Liver (tissue), 9 donors: ENCODE data around the gene RUFY4. TPM values are rescaled to one million over a fixed set of nuclear protein-coding genes. Genes with fewer than 3 reads are reported as not detected.

ENCODE experiments used
- DNase-seq: peaks from one replicate; pipeline ENCODE4 v3.0.0-alpha.2; 2017; ENCODE audit warnings: low spot score
- H3K27ac ChIP-seq, 2 donors: one replicate each; pipeline ENCODE4 v1.7.0; 2013; ENCODE audit warnings: inconsistent platforms in 2 of 2, low read length in 2 of 2, control low read depth in 1 of 2, low read depth in 1 of 2, mild to moderate bottlenecking in 1 of 2
- H3K27me3 ChIP-seq, 4 donors: one replicate each; pipeline versions ENCODE4 v1.6.1 to v1.7.0; 2013; ENCODE audit warnings: low read length in 3 of 4, inconsistent platforms in 1 of 4, mild to moderate bottlenecking in 1 of 4, moderate library complexity in 1 of 4; ENCODE audit not compliant: control insufficient read depth in 4 of 4, insufficient read depth in 4 of 4
- H3K36me3 ChIP-seq, 4 donors: one replicate each; pipeline versions ENCODE4 v1.6.1 to v1.7.0; 2013; ENCODE audit warnings: low read length in 3 of 4, mild to moderate bottlenecking in 3 of 4, low read depth in 1 of 4, moderate library complexity in 1 of 4; ENCODE audit not compliant: control insufficient read depth in 4 of 4, insufficient read depth in 3 of 4
- H3K4me1 ChIP-seq, 4 donors: one replicate each; pipeline versions ENCODE4 v1.6.1 to v1.7.0; 2013; ENCODE audit warnings: low read length in 3 of 4, mild to moderate bottlenecking in 3 of 4, moderate library complexity in 1 of 4; ENCODE audit not compliant: control insufficient read depth in 4 of 4, insufficient read depth in 4 of 4
- H3K4me3 ChIP-seq, 3 donors: one replicate each; pipeline versions ENCODE4 v1.6.1 to v1.7.0; 2013; ENCODE audit warnings: low read length in 3 of 3, control low read depth in 1 of 3, low read depth in 1 of 3, mild to moderate bottlenecking in 1 of 3
- H3K9ac ChIP-seq, 2 donors: one replicate each; pipeline ENCODE4 v1.7.0; 2013; ENCODE audit warnings: low read length in 2 of 2, mild to moderate bottlenecking in 2 of 2, moderate library complexity in 2 of 2, control low read depth in 1 of 2, low read depth in 1 of 2
- H3K9me3 ChIP-seq, 4 donors: one replicate each; pipeline versions ENCODE4 v1.6.1 to v1.7.0; 2013; ENCODE audit warnings: low read length in 3 of 4; ENCODE audit not compliant: control insufficient read depth in 4 of 4
- EGR1 ChIP-seq, 2 donors: IDR thresholded peaks; 2 replicates each; pipeline ENCODE4 v1.6.1; 2016 to 2018; ENCODE audit warnings: antibody characterized with exemption in 2 of 2, low read depth in 2 of 2
- FOXA1 ChIP-seq: IDR thresholded peaks from 2 replicates; pipeline ENCODE4 v1.6.1; 2016; ENCODE audit warnings: antibody characterized with exemption
- FOXA2 ChIP-seq: IDR thresholded peaks from 2 replicates; pipeline ENCODE4 v1.6.1; 2016; ENCODE audit warnings: antibody characterized with exemption
- GABPA ChIP-seq, 2 donors: IDR thresholded peaks in 1 of 2; conservative IDR thresholded peaks in 1 of 2; 2 replicates each; pipeline ENCODE4 v1.6.1; 2016; ENCODE audit warnings: antibody characterized with exemption in 2 of 2, mild to moderate bottlenecking in 1 of 2, moderate library complexity in 1 of 2
- JUND ChIP-seq, 2 donors: IDR thresholded peaks; 2 replicates each; pipeline ENCODE4 v1.6.1; 2016; ENCODE audit warnings: antibody characterized with exemption in 2 of 2
- NR2F2 ChIP-seq: IDR thresholded peaks from 2 replicates; pipeline ENCODE4 v1.6.1; 2016; ENCODE audit warnings: antibody characterized with exemption
- RAD21 ChIP-seq, 2 donors: IDR thresholded peaks; 2 replicates each; pipeline ENCODE4 v1.6.1; 2016; ENCODE audit warnings: antibody characterized with exemption in 2 of 2, mild to moderate bottlenecking in 2 of 2
- RXRA ChIP-seq, 2 donors: IDR thresholded peaks; 2 replicates each; pipeline ENCODE4 v1.6.1; 2017 to 2018; ENCODE audit warnings: antibody characterized with exemption in 2 of 2, mild to moderate bottlenecking in 1 of 2
- SP1 ChIP-seq: IDR thresholded peaks from 2 replicates; pipeline ENCODE4 v1.6.1; 2018; ENCODE audit warnings: antibody characterized with exemption, mild to moderate bottlenecking
- TAF1 ChIP-seq: conservative IDR thresholded peaks from 2 replicates; pipeline ENCODE4 v1.6.1; 2016; ENCODE audit warnings: antibody characterized with exemption, mild to moderate bottlenecking
- WGBS: extraction: QIAGEN DNeasy Blood & Tissue Kit; methylation state at CpG from one replicate; pipeline ENCODE4 v1.1.7; 2013; 5-methylcytosine and 5-hydroxymethylcytosine counted together
- polyA plus RNA-seq, 2 donors: library from polyadenylated mRNA; stranded (reverse) in 1 of 2; unstranded in 1 of 2; fragments of 200-250 nt in 1 of 2; fragments of >200 nt in 1 of 2; fragmentation: Nextera tagmentation in 1 of 2; extraction: Ambion mirVana in 1 of 2; gene quantifications; one replicate each; pipeline versions ENCODE4 v1.2.1 to v1.2.3, GENCODE V29; 2013 to 2015
- total RNA-seq, 2 donors: library from RNA; depleted of rRNA; stranded (reverse); fragments of >200 nt; gene quantifications; one replicate each; pipeline ENCODE4 v1.2.3, GENCODE V29; 2014
- TF ChIP-seq, protein P1 (sequence below): fragments of 150-350 bp; IDR thresholded peaks from 2 replicates; pipeline ENCODE4 v1.5.1; 2017; ENCODE audit warnings: improper control_type of control experiment, low read depth, low read length; ENCODE audit not compliant: missing input control
- TF ChIP-seq, protein P2 (sequence below): IDR thresholded peaks from 2 replicates; pipeline ENCODE4 v1.6.1; 2016; ENCODE audit warnings: antibody characterized with exemption
- TF ChIP-seq, protein P3 (sequence below): IDR thresholded peaks from 2 replicates; pipeline ENCODE4 v1.6.1; 2016; ENCODE audit warnings: antibody characterized with exemption
- TF ChIP-seq, protein P4 (sequence below): IDR thresholded peaks from 2 replicates; pipeline ENCODE4 v1.6.1; 2016; ENCODE audit warnings: antibody characterized with exemption
- donor health status: healthy.
- donor health status: healthy.
- donor health status: healthy.
- donor health status: healthy.
- donor health status: healthy.

The RUFY4 gene
- total and polyA plus RNA-seq, 4 donors, result 0.05 to 0.08 (median 0.08) TPM; not detected in 1

DNA sequence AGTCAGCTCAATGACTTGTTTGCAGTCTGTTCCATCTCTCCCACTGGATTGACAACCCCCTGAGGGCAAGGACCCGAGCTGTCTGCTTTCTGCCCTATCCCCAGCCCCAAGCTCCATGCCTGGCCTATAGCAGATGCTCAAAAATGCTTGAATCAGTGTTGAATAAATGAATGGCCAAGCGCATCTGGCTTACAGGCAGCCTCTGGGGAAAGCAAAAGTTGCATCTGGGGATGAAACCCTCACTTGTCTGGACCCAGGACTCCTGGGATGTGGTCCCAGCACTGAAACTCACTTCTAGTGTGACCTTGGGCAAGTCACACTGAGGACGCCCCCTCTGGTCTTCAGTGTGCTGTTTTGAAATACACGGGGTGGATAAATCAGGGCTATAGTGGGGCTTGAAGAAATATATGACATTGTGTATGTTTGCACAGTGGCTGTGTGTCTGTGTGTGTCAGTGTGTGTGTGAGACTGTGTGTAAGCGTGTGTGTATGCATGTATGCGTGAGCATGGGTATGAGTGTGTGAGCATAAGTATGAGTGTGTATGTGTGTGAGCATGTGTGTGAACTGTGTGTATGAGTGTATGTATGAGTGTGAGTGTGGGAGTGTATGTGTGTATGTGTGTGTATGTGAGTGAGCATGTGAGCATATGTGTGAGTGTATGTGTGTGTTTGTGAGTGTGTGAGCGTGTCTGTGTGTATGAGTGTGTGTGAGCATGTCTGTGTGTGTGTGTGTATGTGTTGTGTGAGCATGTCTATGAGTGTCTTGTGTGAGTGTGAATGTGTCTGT lies 38.5 kb upstream of the RUFY4 start:
- WGBS, result 88% methylated on average over 7 of the region's 7 CpGs
- no peak for DNase-seq
- no peaks in the 10 kb centered on the region for H3K36me3 ChIP-seq
- no peak overlapping the region for H3K9ac ChIP-seq
- no peak overlapping the region for H3K27ac ChIP-seq
- peaks cover 0 to 11% (median 2%) of the 10 kb centered on the region in 4 donors for H3K4me1 ChIP-seq
- H3K4me3 ChIP-seq, result no peak overlapping the region
- H3K27me3 ChIP-seq, result no peaks in the 10 kb centered on the region
- TF ChIP-seq FOXA1, result no peak
- no peaks in the 10 kb centered on the region for H3K9me3 ChIP-seq

DNA sequence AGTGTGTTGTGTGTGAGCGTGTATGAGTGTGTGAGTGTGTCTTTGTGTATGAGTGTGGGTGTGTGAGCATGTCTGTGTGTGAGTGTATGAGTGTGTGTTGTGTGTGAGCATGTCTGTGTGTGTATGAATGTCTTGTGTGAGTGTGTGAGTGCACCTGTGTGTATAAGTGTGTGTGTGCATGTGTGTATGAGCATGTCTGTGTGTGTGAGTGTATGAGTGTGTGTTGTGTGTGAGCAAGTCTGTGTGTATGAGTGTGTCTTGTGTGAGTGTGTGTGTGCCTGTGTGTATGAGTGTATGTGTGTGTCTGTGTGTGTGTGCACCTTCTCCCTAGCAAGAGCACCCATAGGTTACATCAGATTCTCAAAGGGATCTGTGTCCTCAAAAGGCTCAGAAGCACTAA lies 37.8 kb upstream of the RUFY4 start:
- no peaks in the 10 kb centered on the region for H3K27me3 ChIP-seq
- no peak overlapping the region for H3K9ac ChIP-seq
- 98% methylated on average over 1 of the region's 1 CpG for WGBS
- no peak for DNase-seq
- peaks cover 0 to 11% (median 2%) of the 10 kb centered on the region in 4 donors for H3K4me1 ChIP-seq
- no peaks in the 10 kb centered on the region for H3K36me3 ChIP-seq
- no peak overlapping the region for H3K4me3 ChIP-seq
- H3K27ac ChIP-seq, result no peak overlapping the region
- H3K9me3 ChIP-seq, result no peaks in the 10 kb centered on the region
- TF ChIP-seq, protein P1, sequence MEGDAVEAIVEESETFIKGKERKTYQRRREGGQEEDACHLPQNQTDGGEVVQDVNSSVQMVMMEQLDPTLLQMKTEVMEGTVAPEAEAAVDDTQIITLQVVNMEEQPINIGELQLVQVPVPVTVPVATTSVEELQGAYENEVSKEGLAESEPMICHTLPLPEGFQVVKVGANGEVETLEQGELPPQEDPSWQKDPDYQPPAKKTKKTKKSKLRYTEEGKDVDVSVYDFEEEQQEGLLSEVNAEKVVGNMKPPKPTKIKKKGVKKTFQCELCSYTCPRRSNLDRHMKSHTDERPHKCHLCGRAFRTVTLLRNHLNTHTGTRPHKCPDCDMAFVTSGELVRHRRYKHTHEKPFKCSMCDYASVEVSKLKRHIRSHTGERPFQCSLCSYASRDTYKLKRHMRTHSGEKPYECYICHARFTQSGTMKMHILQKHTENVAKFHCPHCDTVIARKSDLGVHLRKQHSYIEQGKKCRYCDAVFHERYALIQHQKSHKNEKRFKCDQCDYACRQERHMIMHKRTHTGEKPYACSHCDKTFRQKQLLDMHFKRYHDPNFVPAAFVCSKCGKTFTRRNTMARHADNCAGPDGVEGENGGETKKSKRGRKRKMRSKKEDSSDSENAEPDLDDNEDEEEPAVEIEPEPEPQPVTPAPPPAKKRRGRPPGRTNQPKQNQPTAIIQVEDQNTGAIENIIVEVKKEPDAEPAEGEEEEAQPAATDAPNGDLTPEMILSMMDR, result no peak
- TF ChIP-seq RXRA (IDR thresholded peaks at IDR 0.05) (no peak), GABPA (IDR thresholded peaks at IDR 0.05 in 1 of 2, conservative IDR thresholded peaks at IDR 0.05 in 1 of 2) (no peak), EGR1 (IDR thresholded peaks at IDR 0.05; ENCODE audit: low read depth in 2 of 2) (no peak), RAD21 (IDR thresholded peaks at IDR 0.05) (no peak), FOXA1 (no peak)
- TF ChIP-seq, protein P2, sequence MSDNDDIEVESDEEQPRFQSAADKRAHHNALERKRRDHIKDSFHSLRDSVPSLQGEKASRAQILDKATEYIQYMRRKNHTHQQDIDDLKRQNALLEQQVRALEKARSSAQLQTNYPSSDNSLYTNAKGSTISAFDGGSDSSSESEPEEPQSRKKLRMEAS, result no peak
- TF ChIP-seq, protein P3, sequence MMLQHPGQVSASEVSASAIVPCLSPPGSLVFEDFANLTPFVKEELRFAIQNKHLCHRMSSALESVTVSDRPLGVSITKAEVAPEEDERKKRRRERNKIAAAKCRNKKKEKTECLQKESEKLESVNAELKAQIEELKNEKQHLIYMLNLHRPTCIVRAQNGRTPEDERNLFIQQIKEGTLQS, result no peak

DNA sequence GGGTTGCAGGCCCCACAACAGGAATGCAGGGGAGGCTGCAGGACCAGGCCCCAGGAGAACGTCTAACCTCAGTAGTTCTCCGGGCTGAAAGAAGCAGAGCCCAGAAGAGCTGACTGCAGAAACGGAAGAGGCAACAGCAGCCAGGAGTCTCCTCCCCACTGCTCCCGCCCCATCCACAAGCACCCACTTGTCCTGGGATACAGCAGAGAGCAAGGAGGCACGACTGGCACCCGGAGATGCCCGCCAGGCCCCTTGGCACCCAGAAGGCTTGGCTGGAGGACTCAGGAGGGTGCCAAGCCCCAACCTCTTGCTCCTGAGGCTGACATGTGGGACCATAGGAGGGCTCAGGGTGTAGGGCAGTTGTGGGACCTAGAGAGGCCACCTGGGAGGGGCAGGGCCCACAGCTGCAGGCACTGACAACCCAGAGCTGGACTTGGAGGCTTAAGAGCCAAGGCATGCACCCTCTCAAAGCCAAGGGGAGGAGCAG lies 37.2 kb upstream of the RUFY4 start:
- Histone ChIP-seq H3K9me3 (no peaks in the 10 kb centered on the region), H3K9ac (no peak overlapping the region), H3K36me3 (no peaks in the 10 kb centered on the region), H3K4me1 (peaks cover 0 to 11% (median 2%) of the 10 kb centered on the region in 4 donors), H3K4me3 (no peak overlapping the region), H3K27me3 (no peaks in the 10 kb centered on the region), H3K27ac (no peak overlapping the region)
- TF ChIP-seq JUND (IDR thresholded peaks at IDR 0.05) (no peak), NR2F2 (no peak), SP1 (no peak), FOXA2 (no peak), RAD21 (IDR thresholded peaks at IDR 0.05) (no peak), TAF1 (no peak), GABPA (IDR thresholded peaks at IDR 0.05 in 1 of 2, conservative IDR thresholded peaks at IDR 0.05 in 1 of 2) (no peak)
- TF ChIP-seq, protein P4, sequence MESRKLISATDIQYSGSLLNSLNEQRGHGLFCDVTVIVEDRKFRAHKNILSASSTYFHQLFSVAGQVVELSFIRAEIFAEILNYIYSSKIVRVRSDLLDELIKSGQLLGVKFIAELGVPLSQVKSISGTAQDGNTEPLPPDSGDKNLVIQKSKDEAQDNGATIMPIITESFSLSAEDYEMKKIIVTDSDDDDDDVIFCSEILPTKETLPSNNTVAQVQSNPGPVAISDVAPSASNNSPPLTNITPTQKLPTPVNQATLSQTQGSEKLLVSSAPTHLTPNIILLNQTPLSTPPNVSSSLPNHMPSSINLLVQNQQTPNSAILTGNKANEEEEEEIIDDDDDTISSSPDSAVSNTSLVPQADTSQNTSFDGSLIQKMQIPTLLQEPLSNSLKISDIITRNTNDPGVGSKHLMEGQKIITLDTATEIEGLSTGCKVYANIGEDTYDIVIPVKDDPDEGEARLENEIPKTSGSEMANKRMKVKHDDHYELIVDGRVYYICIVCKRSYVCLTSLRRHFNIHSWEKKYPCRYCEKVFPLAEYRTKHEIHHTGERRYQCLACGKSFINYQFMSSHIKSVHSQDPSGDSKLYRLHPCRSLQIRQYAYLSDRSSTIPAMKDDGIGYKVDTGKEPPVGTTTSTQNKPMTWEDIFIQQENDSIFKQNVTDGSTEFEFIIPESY, result no peak
- TF ChIP-seq, protein P3, result no peak
- DNase-seq, result peak; percentile 21
- 91% methylated on average over 7 of the region's 7 CpGs for WGBS
